ENCODE data around the gene RBM27. TPM values are rescaled to one million over a fixed set of nuclear protein-coding genes. Genes with fewer than 3 reads are reported as not detected.
"Not testable (repeated sequence)": the region's sequence is repeated elsewhere in the genome, so short reads cannot be mapped to it uniquely, and the experiment has no call there.

The RBM27 gene
- total and polyA plus RNA-seq, 2 of the 4 experiments (the other 2 are of a cell fraction): 7.7 to 19.2 TPM

GRCh38 chr5:146199176-146199815, 4.1 kb upstream of the RBM27 start:
- Histone ChIP-seq H3K23ac (ENCODE audit: low read depth, low read length) (no peak overlapping the region), H3K9me3 (ENCODE audit: control insufficient read depth, insufficient read depth, low read length) (no peaks in the 10 kb centered on the region), H4K20me1 (ENCODE audit: insufficient read depth, low read length) (no peaks in the 10 kb centered on the region), H3K79me1 (ENCODE audit: low read depth in 1 of 2, low read length in 2 of 2) (peaks cover 0 to 4% of the 10 kb centered on the region in 2 experiments; a peak in 1 of 4 replicates), H2BK20ac (ENCODE audit: low read depth, low read length) (no peak overlapping the region), H2BK15ac (ENCODE audit: low read depth, low read length) (no peak overlapping the region), H4K8ac (ENCODE audit: low read depth in 2 of 2, low read length in 2 of 2) (no peak overlapping the region), H3K36me3 (ENCODE audit: control insufficient read depth, insufficient read depth, low read length) (no peaks in the 10 kb centered on the region), H4K5ac (ENCODE audit: low read depth, low read length) (no peak overlapping the region), H3K18ac (ENCODE audit: low read depth, low read length) (no peak overlapping the region), H3K14ac (replicated peaks; ENCODE audit: low read depth, low read length) (no peak overlapping the region), H2BK120ac (ENCODE audit: low read depth, low read length) (no peak overlapping the region), H4K91ac (ENCODE audit: insufficient read depth, low read depth, low read length) (no peak overlapping the region), H3K27ac (ENCODE audit: insufficient read depth, low read length) (no peak overlapping the region), H3K27me3 (ENCODE audit: control insufficient read depth, insufficient read depth, low read length) (no peaks in the 10 kb centered on the region), H3K4ac (ENCODE audit: low read depth, low read length) (no peak overlapping the region), H2AK5ac (ENCODE audit: low read depth, low read length) (no peak overlapping the region), H2BK5ac (ENCODE audit: low read depth, low read length, poor library complexity, severe bottlenecking) (no peak overlapping the region), H3K4me3 (ENCODE audit: insufficient read depth, low read depth, low read length) (no peak overlapping the region), H3K4me1 (ENCODE audit: control insufficient read depth, insufficient read depth, low read length) (no peaks in the 10 kb centered on the region), H3K4me2 (ENCODE audit: low read depth, low read length) (no peak overlapping the region), H2AFZ (replicated peaks; ENCODE audit: low read length, poor library complexity) (no peak overlapping the region), H3K9ac (ENCODE audit: low read depth, low read length) (no peak overlapping the region), H3K56ac (ENCODE audit: extremely low read depth, insufficient read depth, low read length) (no peak overlapping the region), H3K9me1 (ENCODE audit: insufficient read depth, low read length) (no peaks in the 10 kb centered on the region), H2AK9ac (replicated peaks; ENCODE audit: low read depth, low read length, poor library complexity) (no peak overlapping the region)
- WGBS, 2 experiments (ENCODE audit: extremely low coverage in 2 of 2, insufficient read length in 1 of 2): no CpG with 5 or more reads among the region's 6 CpGs
- no peak for TF ChIP-seq MAZ (IDR thresholded peaks at IDR 0.05; ENCODE audit: borderline replicate concordance, low read depth, low read length)
- TF ChIP-seq FOS (IDR thresholded peaks at IDR 0.05; ENCODE audit: low read depth, low read length): no peak
- TF ChIP-seq RFX5 (IDR thresholded peaks at IDR 0.05; ENCODE audit: low read depth, low read length): no peak
- TF ChIP-seq CEBPB (IDR thresholded peaks at IDR 0.05; ENCODE audit: low read depth, low read length): no peak
- no peak for TF ChIP-seq SMC3 (IDR thresholded peaks at IDR 0.05; ENCODE audit: low read depth, low read length)
- TF ChIP-seq MAFK (IDR thresholded peaks at IDR 0.05; ENCODE audit: low read depth, low read length): no peak
- TF ChIP-seq NFE2L2 (IDR thresholded peaks at IDR 0.05; ENCODE audit: low read depth, low read length): no peak
- TF ChIP-seq POLR2A (IDR thresholded peaks at IDR 0.05; ENCODE audit: low read depth, low read length): no peak
- TF ChIP-seq BHLHE40 (IDR thresholded peaks at IDR 0.05; ENCODE audit: low read depth, low read length): no peak
- dilution Hi-C loops (cut with HindIII; ENCODE audit: low sequenced_read_pairs, unreplicated experiment): no loop called here
- no peak for DNase-seq
- BruUV-seq (replicated peaks): no TSS peak
- intact Hi-C loops (cut with micrococcal nuclease): no loop called here
- ChIA-PET CTCF (no interaction called here), POLR2A (ENCODE audit: unreplicated experiment) (no interaction called here)
- ATAC-seq (ENCODE audit: low read depth): no peak
- in situ Hi-C loops (cut with MboI; ENCODE audit: low sequenced_read_pairs): no loop called here

- H2BK5ac ChIP-seq (ENCODE audit: low read depth, low read length, poor library complexity, severe bottlenecking); H3K23ac ChIP-seq (ENCODE audit: low read depth, low read length); H3K14ac ChIP-seq (replicated peaks; ENCODE audit: low read depth, low read length); H2AFZ ChIP-seq (replicated peaks; ENCODE audit: low read length, poor library complexity); H3K56ac ChIP-seq (ENCODE audit: extremely low read depth, insufficient read depth, low read length); H2AK9ac ChIP-seq (replicated peaks; ENCODE audit: low read depth, low read length, poor library complexity); H4K5ac ChIP-seq (ENCODE audit: low read depth, low read length); H2BK15ac ChIP-seq (ENCODE audit: low read depth, low read length); H2BK20ac ChIP-seq (ENCODE audit: low read depth, low read length); H2BK120ac ChIP-seq (ENCODE audit: low read depth, low read length); H4K91ac ChIP-seq (ENCODE audit: insufficient read depth, low read depth, low read length); H3K4me1 ChIP-seq (ENCODE audit: control insufficient read depth, insufficient read depth, low read length); H3K4ac ChIP-seq (ENCODE audit: low read depth, low read length); POLR2A ChIA-PET (ENCODE audit: unreplicated experiment); H4K8ac ChIP-seq (ENCODE audit: low read depth in 2 of 2, low read length in 2 of 2); CTCF ChIA-PET; dilution Hi-C loops (cut with HindIII; ENCODE audit: low sequenced_read_pairs, unreplicated experiment); ATAC-seq (ENCODE audit: low read depth); DNase-seq; H3K27ac ChIP-seq (ENCODE audit: insufficient read depth, low read length); H3K36me3 ChIP-seq (ENCODE audit: control insufficient read depth, insufficient read depth, low read length); H3K4me2 ChIP-seq (ENCODE audit: low read depth, low read length); H3K4me3 ChIP-seq (ENCODE audit: insufficient read depth, low read depth, low read length); H3K9me1 ChIP-seq (ENCODE audit: insufficient read depth, low read length); H3K9ac ChIP-seq (ENCODE audit: low read depth, low read length); H4K20me1 ChIP-seq (ENCODE audit: insufficient read depth, low read length); H3K27me3 ChIP-seq (ENCODE audit: control insufficient read depth, insufficient read depth, low read length); H3K9me3 ChIP-seq (ENCODE audit: control insufficient read depth, insufficient read depth, low read length); in situ Hi-C loops (cut with MboI; ENCODE audit: low sequenced_read_pairs); H3K18ac ChIP-seq (ENCODE audit: low read depth, low read length); H2AK5ac ChIP-seq (ENCODE audit: low read depth, low read length); BruUV-seq (replicated peaks): not testable (repeated sequence)
- intact Hi-C loops (cut with micrococcal nuclease): loop anchor here (2.0 kb wide), 1 partner anchor 19 kb away; the partner anchor contains the start of gene LARS1
- 80% methylated on average over 7 of the region's 12 CpGs; no CpG with 5 or more reads in 1 of the 2 experiments for WGBS, 2 experiments (ENCODE audit: extremely low coverage in 2 of 2, insufficient read length in 1 of 2)
- H3K79me1 ChIP-seq (ENCODE audit: low read depth in 1 of 2, low read length in 2 of 2): peaks cover 0 to 10% of the 10 kb centered on the region in 2 experiments; a peak in 2 of 4 replicates
Measured at GRCh38 chr5:146201795-146202194, 1.6 kb upstream of the RBM27 start.

All from IMR-90 (cell line).